ENCODE results near the gene PTPRG.

The PTPRG gene

DNA sequence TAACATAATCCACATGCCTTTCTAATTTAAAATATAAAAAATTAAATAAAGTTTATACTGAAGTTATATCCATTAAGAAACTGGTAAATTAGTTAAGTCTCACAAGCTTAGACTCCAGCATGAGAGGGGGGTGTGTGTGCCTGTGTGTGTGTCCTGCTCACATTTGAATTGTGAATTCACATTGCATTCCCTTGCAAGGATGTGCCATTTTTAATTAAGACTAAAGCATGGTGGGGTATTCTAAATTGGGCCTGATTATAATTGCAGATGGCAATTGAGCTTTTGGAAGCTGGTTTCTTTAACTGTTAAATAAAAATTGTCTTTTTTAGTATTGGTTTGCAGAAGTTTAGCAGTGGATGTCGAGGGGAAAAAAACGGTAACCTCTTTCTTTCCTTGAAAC, 56.9 kb downstream of the PTPRG start:
- DNase-seq (ENCODE audit: low read depth) = no peak

DNA sequence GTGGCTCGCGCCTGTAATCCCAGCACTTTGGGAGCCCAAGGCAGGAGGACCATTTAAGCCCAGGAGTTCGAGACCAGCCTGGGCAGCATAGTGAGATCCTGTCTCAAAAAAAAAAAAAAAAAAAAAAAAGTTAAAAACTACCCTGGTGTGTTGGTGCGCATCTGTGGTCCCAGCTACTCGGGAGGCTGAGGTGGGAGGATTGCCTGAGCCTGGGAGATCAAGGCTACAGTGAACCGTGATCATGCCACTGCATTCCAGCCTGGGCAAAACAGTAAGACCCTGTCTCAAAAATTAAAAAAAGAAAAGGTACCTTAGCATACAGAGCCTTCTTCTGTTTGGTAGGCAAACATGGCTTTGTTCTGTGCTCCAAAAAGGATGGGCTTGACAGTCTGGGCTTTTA, 57.5 kb downstream of the PTPRG start:
- DNase-seq (ENCODE audit: low read depth) = no peak

DNA sequence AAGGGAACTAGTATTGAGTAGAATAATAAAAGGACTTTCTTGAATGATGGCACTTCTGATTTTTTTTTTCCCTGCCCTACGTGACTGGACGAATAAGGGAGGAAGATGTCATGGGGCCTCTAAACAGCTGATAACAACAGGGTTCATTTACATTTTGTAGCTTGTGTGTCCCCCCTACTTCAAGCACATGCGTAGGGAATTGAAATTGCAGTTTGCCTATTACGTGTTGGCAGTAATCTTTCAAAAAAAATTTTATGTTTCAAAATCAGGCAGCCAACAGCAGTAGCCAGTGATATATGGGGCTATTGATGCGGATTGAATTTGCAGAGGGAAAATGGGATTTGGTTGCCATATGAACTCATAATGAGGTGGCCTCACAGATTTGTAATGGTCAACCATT, 58.7 kb downstream of the PTPRG start:
- DNase-seq (ENCODE audit: low read depth) = no peak

DNA sequence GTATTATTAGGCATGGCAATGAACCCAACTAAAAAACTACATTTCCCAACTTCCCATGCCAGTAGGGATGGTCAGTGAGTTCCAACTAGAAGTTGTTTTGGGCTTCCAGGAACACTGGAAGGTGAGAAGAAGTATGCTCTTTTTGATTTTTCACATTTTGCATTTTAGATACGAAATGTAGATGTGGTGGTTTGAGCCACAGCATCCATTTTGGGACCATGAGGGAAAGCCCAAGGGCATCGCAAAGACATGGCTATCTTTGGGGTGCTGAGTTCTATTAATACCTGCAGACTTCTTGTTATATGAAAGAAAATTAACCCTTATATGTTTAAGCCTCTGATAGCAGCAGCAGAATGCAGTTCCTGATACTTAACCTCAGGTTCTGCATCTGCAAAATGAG, 62.9 kb downstream of the PTPRG start:
- DNase-seq (ENCODE audit: low read depth) = no peak

- no peak for DNase-seq (ENCODE audit: low read depth)
These were observed 64.1 kb downstream of the PTPRG start for GRCh38 chr3:61625429-61625828.

GRCh38 chr3:61626484-61626883, 65.1 kb downstream of the PTPRG start:
- DNase-seq (ENCODE audit: low read depth) = no peak

DNA sequence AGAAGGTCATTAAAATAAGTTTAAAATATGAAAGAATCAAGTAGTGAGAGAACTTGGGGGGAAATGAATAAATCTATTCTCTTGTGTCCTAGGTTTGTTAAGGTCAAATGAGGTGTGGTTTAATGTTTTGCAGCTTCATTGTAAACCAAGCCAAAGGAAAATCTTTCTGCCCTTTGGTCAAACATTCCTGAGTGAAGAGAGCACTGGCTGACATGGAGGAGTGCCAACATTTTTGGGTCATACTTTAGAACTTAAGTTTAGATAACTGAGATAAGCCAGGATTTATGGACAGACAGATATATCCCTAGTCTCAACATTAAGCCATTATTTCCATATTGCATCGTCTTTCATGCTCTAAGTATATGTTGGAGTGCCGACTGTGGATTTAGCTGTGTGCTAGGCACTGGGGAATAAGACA, 66.4 kb downstream of the PTPRG start:
- DNase-seq (ENCODE audit: low read depth) = peak; percentile 98

- DNase-seq (ENCODE audit: low read depth) = no peak
These were observed 67.3 kb downstream of the PTPRG start for GRCh38 chr3:61628636-61629035.

DNA sequence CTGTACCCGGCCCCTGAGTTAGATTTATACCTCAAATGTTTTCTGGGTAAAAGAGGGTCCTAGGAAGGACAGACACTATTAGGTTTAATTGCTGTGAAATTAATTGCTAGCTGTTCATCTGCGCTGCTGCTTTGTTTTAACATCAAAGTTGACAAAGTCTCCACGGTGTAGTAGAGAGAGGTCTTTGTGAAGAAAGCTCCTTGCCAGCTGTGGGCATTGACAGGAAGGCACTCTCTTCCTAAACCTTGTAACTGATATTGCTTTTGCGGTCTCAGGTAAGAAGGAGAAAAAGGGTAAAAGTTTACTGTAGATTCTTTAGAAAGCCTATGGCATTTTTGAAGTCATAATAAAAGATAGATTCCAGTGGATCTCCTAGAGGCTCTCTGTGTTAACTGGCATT, 68.1 kb downstream of the PTPRG start:
- DNase-seq (ENCODE audit: low read depth) = no peak

- no peak for DNase-seq (ENCODE audit: low read depth)
These were observed 69.9 kb downstream of the PTPRG start for GRCh38 chr3:61631108-61631769.

GRCh38 chr3:61632568-61633175, 71.3 kb downstream of the PTPRG start:
- DNase-seq (ENCODE audit: low read depth) = peak; percentile 54

DNA sequence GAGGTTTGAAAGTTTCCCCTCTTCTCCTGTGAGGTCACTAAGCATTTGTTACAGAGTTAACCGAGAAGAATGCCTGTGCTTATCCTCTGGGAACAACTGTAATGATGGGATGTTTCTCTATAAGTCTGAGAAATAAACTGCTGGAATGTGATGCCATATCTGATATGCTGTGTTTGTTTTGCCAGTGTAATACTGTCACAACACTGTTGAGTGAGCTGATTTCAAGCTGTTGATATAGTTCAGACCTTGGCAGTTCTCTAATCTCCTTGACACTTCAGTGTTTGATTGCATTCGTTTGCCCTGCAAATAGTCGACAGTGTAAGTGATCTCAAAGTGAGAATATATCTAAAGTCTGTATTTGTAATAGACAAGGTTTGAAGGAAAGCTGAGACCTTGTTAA, 73.3 kb downstream of the PTPRG start:
- peak; percentile 74 for DNase-seq (ENCODE audit: low read depth)

DNA sequence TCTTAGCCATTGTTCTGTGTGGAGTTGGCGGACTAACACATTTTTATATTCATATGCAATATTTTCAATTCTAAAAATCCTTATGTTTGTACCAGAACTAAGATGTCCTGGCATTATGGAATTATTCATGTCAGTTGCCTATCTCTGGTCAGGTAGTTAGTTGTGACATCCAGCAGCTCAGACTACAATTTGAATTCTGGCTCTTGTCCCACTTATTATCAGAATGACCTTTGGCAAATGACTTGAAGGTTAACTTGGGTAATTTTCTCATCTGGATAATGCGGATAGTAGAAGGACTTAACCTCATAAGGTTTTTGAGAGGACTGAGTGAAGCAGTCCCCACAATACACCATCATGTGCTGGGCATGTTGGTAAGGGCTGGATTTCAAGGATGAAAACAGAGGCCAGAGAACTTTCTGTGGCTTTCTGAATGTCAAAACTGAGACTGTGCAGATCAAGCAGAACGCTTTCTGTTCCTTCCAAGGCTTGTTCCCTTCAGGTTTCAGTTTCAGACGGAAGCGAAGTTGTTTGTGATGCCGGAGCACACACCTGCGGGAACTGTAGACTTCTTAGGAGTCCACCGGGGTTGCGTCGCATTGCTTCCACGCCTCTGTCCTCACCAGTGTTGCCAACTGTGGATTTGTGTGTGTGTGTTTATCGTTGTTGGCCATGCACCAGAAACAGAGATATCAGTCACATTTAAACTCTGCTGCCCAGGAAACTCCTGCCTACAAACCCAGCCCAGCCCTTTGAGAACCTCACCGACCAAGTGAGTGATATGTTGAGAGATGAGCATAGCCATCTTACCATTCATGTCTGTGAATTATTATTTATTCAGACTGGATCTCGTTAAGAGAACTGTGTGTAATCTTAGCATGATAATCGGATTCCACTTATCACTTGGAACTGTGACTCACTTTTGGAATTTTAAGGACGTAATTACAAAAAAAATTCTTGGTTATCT, 76.0 kb downstream of the PTPRG start:
- DNase-seq (ENCODE audit: low read depth) = peak; percentile 74

DNA sequence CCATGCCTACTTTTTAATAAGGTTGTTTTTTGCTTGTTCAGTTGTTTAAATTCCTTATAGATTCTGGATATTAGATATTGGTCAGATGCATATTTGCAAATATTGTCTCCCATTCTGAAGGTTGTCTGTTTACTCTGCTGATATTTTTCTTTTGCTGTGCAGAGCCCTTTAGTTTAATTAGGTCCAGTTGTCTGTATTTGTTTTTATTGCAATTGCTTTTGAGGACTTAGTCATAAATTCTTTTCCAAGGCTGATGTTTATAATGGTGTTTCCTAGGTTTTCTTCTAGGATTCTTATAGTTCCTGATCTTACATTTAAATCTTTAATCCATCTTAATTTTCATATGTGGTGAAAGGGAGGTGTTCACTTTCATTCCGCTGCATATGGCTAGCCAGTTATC, 77.4 kb downstream of the PTPRG start:
- DNase-seq (ENCODE audit: low read depth) = peak; percentile 76

- no peak for DNase-seq (ENCODE audit: low read depth)
These were observed 78.6 kb downstream of the PTPRG start for GRCh38 chr3:61639991-61640390.

GRCh38 chr3:61645148-61645547, 83.8 kb downstream of the PTPRG start:
- DNase-seq (ENCODE audit: low read depth) = no peak

DNA sequence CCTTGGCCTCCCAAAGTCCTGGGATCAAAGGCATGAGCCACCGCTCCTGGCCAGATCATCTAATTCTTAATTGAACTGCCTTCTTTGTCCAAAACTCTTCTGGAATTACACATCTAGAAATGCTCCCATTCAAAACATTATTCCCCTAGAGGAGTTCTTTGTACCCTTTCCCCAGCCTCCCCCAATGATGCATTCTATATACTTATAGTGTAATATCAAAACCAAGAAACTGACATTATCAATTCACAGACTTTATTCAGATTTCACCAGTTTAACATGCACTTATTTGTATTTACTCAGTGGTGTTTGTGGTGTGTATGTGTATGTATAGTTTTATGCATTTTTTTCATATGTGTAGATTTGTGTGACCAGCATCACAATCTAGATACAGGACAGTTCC, 85.0 kb downstream of the PTPRG start:
- no peak for DNase-seq (ENCODE audit: low read depth)

GRCh38 chr3:61646851-61647525, 85.6 kb downstream of the PTPRG start:
- DNase-seq (ENCODE audit: low read depth) = no peak

DNA sequence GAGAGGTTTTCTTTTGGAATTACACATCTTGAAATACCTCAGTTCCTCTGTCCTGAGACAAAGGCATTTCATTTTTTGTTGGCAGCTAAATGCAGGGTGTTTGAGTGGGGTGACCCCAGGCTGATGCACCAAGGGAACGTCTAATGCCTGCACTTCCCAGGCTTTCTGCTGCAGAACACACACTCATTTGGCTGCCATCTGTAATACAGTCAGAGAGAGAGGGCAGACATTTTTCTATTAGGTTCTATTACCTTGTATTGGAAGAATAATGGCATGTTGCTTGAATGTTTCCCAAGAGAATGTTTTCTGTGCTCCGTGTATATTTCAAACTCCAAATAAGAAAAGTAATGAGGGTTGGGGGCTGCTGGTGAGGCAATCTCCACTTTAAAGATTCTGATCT, 87.1 kb downstream of the PTPRG start:
- no peak for DNase-seq (ENCODE audit: low read depth)

DNA sequence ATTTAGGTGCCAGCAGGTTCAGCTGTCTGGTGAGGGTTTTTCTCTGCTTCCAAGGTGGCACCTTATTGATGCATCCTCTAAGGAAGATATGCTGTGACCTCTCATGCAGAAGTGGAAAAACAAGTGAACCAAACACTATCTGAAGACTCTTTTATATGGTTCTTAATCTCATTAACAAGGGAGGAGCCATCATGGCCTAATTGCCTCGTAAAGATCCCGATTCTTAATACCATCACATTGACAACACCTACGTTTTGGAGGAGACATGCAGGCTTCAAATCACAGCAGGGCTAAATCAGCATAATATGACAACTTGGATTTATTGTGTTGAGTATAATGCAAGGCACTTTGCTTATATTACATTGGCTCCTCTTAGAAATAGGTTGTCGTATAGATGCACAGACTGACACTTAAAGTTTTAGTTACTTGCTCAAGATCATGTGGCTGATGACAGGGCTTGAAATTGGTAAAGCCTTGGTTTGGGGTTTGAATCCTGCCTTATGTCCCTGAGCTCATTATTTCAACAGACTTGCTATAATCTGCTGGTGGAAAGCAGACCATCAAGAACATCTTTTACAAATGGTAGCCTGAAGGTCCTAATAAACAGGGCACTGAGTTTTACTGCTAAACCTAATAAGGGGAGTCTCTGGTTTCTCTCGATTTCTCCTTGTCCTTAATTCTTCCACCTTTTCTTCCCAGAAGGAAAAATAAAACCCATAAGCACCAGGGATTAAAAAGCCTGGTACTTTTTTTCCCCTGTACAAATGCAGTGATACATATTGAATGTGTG, 88.2 kb downstream of the PTPRG start:
- no peak for DNase-seq (ENCODE audit: low read depth)

- peak; percentile 95 for DNase-seq (ENCODE audit: low read depth)
These were observed 88.9 kb downstream of the PTPRG start for GRCh38 chr3:61650276-61650675.

Measured in EH (cell line).